Pulmonary artery endothelial cell (primary cell): ENCODE data around the gene CMKLR1. TPM values are rescaled to one million over a fixed set of nuclear protein-coding genes. Genes with fewer than 3 reads are reported as not detected.

ENCODE experiments used
- DNase-seq: peaks from one replicate; pipeline ENCODE4 v3.0.0-alpha.2; 2011; ENCODE audit warnings: low read depth, low spot score
- total RNA-seq: library from RNA; depleted of rRNA; stranded (reverse); fragments of >200 nt; gene quantifications from 2 replicates; pipeline ENCODE4 v1.2.3, GENCODE V29; 2014

The CMKLR1 gene
- 0.13 TPM in 1 of 2 replicates, not detected in the other for total RNA-seq

DNA sequence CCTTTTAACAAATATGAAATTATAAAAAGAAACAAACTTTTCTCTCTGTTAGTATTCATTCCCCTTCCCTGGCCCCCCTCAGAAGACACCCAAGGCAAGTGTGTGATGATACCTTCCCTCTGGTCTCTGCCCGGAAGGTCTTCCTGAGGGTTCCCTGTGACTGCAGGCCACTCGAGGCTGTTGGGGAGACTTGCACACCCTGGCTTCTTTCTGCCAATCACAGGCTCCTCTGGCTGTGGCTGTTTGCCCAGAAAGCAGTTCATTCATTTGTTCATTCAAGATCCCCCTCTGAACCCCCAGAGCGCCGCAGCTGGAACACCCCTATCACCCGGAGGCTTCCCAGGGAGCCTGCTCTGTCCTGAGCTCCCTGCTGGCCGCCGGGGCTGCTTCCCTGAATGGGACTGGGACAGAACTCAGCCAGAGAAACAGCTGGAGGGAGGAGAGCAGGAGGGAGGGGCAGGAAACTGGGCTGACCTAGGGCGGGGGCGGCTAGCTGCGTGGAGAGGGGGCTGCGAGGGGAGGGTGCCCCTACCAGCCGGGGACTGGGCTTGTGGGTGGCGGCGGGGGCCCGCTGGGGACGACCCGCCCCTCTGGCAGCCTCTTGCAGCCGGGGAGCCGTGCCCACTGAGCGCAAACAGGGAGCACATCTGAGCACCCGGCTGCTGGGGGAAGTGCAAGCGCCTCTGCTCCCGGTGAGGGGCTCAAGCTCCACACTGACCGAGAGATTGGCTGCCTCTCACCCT lies at the start of gene CMKLR1:
CMKLR1 (minus strand) TSS at position 397 of the 743 bp plus-strand sequence. CDS start 45,720 bp downstream, outside the sequence.
- DNase-seq: no peak

DNA sequence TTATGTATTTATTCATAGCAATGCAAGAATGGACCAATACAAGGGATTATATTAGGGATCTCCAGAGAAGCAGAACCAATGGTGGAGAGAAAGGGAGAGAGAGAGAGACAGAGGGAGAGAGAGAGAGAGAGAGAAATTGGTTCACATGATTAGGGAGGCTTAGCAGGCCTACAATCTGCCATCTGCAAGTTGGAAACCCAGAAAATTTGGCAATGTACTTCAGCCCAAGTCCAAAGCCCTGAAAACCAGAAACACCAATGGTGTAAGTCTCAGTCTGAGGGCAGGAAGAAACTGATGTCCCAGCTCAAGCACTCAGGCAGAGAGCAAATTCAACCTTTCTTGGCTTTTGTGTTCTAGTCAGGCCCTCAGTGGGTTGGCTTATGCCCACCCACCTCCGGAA lies 48.7 kb upstream of the CMKLR1 start:
- no peak for DNase-seq

DNA sequence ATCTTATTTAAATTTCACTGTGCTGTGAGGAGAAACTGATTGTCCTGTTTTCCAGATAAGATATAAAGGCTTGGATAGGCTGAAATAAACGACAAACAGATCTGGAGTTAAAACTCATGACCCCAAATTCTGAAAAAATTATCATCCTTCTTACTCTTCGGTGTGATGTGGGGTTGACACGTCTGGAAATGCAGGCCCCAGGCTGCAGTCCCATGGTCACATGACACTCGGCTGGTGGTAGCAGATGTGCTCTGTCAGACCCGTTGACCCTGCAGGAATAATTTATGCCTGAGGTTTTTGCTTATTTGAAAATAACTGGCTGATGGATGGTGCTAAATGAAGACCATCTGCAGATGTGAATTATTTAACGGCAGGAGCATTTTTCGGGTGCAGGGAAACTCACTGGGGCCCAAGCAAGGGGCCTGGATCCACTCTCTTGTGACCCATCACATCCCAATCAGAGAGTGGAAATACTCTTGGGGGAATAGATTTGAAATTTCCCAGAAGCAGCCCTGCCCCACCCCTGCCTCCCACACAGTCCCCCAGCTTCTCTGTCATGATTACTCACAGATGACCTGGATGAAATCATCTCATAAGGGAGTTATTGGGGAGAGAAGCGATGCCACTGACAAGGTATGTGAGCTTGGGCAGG lies 47.7 kb upstream of the CMKLR1 start:
- no peak for DNase-seq

DNA sequence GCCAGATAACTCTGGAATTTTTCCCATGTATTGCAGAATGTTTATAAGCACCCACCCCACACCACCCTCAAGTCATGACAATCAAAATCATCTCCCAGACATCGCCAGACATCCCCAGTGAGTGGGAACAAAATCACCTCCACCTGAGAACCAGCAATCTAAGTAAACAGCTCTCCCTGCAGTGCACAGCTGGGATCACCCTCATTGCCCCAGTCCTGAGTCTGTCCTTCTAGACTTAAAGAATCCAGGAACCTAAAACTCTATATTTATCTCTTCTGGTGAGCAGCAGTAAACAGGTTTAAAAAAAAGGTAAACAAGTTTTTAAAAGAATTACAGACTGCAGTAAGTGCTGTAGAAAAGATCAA lies 43.3 kb upstream of the CMKLR1 start:
- no peak for DNase-seq

DNA sequence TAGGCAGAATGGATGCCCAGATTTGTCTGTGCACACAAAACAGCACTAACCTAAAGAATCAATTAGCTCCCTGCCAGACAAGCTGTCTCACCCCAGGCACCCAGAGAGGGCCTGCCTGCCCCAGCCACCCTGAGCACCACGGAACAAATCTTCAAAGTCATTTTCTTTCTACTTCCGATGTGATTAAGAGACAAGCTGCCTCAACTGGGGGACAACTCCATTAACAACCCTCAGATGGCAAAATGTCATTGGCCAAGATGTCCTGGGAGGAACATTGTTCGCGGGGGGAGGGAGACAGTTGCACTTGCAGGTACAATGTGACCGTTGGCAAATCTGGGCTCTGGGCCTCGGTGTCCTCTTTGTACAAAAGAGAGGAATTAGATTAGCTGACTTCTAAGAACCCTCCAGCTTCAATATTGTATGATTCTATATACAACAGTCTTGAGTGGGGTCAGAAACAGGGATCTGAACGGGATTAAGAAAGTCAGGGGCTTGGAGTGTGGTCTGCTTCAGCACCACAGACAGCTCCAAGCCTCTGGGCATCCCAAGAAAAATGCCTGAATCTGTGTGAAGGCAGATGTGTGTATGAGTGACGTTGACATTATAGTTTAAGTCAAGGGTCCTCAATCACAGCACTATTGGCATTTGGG lies 42.8 kb upstream of the CMKLR1 start:
- no peak for DNase-seq

GRCh38 chr12:108380382-108380781 lies 41.3 kb upstream of the CMKLR1 start:
- no peak for DNase-seq

DNA sequence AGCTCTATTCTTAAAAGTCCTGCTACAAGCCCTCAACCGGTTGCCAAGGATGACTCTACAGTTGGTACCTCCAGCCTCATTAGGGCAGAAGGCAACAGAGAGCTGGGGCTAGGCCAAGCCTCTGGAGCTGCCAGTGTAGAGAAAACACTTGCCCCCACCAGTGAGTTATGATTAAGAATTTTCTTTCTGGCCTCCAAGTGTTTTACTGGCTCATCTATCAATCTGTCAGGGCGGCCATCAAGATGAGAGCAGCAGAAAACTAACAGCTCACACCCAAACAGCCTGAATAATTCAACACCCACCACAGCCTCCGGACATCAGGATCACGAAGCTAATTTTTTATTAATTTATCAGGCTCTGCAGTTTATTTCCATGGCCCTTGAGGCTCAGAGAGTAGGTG lies 40.7 kb upstream of the CMKLR1 start:
- DNase-seq: no peak

DNA sequence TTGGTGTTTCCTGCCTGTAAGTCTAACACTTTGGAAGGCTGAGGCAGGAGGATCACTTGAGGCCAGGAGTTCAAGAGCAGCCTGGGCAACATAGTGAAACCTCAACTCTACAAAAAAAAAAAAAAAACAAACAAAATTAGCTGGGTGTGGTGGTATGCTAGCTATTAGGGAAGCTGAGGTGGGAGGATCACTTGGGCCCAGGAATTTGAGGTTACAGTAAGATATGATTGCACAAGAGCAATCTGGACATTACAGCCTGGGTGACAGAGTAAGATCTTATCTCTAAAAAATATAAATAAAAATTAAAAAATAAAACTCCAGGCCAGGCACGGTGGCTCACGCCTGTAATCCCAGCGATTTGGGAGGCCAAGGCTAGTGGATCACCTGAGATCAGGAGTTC lies 39.8 kb upstream of the CMKLR1 start:
- DNase-seq: no peak

DNA sequence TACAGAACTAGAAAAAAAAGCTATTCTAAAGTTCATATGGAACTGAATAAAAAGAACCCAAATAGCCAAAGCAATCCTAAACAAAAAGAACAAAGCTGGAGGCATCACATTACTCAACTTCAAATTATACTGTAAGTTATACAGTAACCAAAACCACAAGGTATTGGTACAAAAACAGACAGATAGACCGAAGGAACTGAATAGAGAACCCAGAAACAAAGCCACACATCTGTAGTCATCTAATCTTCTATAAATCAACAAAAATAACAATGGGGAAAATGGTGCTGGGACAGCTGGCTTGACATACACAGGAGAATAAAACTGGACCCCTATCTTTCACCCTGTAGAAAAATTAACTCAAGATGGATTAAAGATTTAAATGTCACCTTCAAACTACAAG lies 38.1 kb upstream of the CMKLR1 start:
- DNase-seq: no peak

DNA sequence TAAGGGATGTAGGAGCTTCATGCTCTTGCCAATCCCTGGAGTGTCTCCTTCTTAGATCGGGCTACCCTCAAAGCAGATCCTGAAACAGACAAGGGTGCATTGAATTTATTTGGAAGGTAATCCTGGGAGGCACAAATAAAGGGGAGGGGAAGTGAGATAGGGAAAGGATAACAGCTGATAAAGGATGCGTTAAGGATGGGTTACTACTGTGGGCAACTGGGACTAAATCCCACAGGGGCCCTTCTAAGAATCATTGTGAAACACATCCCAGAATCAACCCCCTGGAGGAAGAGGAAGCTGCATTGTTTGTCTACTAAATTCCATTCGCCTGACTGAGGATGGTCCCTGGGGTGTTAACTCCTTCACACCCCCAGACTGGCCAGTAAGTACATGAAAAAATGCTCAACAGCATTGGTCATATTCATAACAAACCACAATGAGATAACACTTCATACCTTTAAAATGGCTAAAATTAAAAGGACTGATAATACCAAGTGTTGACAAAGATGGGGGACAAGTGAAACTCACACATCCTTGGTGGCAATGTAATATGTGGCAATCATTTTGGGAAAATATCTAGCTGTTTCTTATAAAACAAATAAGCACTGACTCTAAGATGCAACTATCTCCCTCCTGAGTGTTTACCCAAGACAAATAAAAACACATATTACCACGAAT lies 37.0 kb upstream of the CMKLR1 start:
- no peak for DNase-seq

GRCh38 chr12:108374596-108375320 lies 35.6 kb upstream of the CMKLR1 start:
- DNase-seq: no peak

DNA sequence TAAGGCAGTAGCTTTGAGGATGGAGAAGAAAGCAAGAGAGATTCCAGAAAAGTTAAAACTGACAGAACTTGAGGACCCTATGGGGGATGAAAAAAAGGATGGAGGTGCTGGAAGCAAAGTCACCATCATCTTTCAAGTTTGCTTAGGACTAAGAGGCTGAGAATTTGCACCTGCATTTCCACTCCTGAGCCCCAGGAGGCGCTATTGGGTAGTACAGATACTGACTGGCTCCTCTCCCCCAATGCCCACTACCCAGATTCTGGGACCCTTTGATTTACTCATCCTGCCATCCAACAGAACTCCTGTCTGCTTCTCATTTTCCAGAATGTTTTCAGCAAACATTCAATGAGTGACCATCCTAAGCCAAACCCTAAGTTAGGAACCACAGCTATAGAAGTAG lies 34.0 kb upstream of the CMKLR1 start:
- no peak for DNase-seq

GRCh38 chr12:108371801-108372344 lies 32.8 kb upstream of the CMKLR1 start:
- DNase-seq: no peak

DNA sequence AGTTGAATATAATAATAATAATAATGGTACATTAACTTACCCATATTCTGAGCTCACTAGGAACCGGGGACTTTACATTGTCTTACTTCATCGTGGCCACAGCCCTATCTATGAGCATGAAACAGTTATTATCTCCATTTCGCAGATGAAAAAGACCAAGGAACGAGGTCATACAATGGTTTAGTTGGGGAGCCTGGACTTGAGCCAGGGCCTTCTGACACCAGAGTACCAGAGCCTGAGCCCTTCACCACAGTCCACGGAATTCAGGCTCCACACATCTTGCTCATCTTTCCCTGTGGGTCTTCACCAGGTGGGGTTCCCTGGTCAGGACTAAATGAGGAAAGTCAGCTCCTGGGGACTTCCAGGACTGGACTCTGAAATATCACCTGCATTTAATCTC lies 31.3 kb upstream of the CMKLR1 start:
- DNase-seq: no peak

GRCh38 chr12:108369736-108370396 lies 30.8 kb upstream of the CMKLR1 start:
- no peak for DNase-seq

- no peak for DNase-seq
Measured at GRCh38 chr12:108368089-108368488, 29.0 kb upstream of the CMKLR1 start.

DNA sequence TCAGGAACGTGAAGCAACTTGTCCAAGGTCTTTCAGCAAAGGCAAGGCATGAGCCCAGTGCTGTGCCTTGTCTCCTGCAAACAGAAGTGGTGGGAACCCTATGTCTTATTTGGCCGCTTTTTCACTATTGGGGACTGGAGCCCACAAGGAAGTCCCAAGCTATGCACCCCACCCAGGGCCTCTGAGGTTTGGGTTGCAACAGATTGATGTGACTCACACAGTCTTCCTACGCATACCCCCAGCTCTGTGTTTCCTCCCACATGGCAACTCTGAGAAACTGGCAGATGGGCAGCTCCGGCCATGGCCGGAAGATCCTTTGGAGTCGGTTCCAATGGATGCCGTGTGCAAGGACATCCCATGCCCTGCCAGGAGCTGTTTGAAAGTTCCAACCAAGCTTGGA lies 28.3 kb upstream of the CMKLR1 start:
- DNase-seq: no peak

DNA sequence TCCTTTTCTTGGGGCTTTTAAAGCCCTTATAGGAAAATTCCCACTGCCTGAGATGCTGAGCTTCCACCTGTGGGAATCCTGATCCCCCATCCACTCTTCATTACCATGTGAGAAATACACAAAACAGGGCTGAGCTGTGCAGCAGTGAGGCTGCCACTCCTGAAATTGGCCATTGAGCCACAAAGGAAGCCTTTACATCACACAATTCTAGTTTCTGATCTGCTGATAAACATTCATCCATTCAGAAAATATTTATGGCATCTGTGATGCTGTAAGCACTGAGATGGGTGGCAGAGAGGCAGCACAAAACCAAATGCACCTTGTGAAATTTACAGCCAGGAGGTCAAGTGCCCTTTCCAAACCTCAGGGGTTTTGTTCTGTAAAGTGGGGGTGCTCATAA lies 26.2 kb upstream of the CMKLR1 start:
- DNase-seq: no peak

GRCh38 chr12:108364879-108365278 lies 25.8 kb upstream of the CMKLR1 start:
- DNase-seq: no peak

DNA sequence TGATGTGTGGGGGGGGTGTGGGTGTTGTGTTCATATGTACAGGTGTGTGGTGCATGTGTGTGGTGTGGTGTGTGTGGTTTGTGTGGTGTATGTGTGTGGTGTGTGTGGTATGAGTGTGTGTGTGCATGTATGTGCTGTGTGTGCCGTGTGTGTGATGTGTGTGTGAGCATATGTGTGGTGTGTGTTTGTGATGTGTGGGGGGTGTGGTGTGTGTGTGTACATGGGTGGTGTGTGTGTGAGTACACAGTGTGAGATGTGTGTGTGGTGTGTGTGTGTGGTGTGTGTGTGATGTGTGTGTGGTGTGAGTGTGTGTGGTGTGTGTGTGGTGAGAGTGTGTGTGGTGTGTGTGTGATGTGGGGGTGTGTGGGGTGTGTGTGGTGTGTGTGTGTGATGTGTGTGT lies 24.5 kb upstream of the CMKLR1 start:
- no peak for DNase-seq

GRCh38 chr12:108363165-108363564 lies 24.1 kb upstream of the CMKLR1 start:
- DNase-seq: no peak
